ENCODE data around the gene RAB1B. TPM values are rescaled to one million over a fixed set of nuclear protein-coding genes. Genes with fewer than 3 reads are reported as not detected.
A peak's percentile ranks its signal among the peaks of the same experiment; 100 is the strongest.

The RAB1B gene
- total and polyA plus RNA-seq, 4 donors: 40.4 to 83.0 (median 51.3) TPM

DNA sequence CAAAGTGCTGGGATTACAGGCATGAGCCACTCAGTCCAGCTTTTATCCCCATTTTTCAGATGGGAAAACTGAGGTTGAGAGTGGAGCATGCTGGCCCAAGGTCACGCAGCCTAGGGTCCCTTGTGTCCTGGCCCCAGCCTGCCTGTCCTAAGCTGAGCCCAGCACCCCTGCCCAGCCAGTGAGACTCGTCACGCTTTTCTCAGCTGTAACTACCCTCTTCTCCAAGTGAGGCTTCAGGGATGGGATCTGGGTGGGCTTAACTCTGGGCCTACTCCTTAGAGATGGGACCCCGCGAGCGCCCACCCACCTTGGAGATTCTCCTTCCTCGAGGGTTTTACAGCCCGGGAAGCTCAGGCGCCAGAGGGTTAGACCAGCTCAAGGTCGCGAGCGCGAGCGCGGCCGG, 22.9 kb downstream of the RAB1B start:
- Histone ChIP-seq H3K27me3 (ENCODE audit: control insufficient read depth in 4 of 4, insufficient read depth in 4 of 4, low read length in 3 of 4) (peaks cover 0 to 5% (median 0%) of the 10 kb centered on the region in 4 donors), H3K36me3 (ENCODE audit: control insufficient read depth in 4 of 4, insufficient read depth in 3 of 4, low read depth in 1 of 4, low read length in 3 of 4) (no peaks in the 10 kb centered on the region), H3K27ac (ENCODE audit: low read depth in 1 of 2, low read length in 2 of 2) (no peak overlapping the region), H3K4me1 (ENCODE audit: control insufficient read depth in 4 of 4, insufficient read depth in 4 of 4, low read length in 3 of 4) (peaks cover 19 to 36% (median 29%) of the 10 kb centered on the region in 4 donors), H3K9ac (ENCODE audit: low read depth in 1 of 2, low read length in 2 of 2) (no peak overlapping the region), H3K9me3 (ENCODE audit: control insufficient read depth in 4 of 4, low read length in 3 of 4) (no peaks in the 10 kb centered on the region), H3K4me3 (ENCODE audit: low read depth in 1 of 3, low read length in 3 of 3) (peak overlapping the region in 1 of 3 donors; percentile 47)
- WGBS: 20% methylated on average over 16 of the region's 16 CpGs
- DNase-seq (ENCODE audit: low spot score): no peak
- TF ChIP-seq, protein P1, sequence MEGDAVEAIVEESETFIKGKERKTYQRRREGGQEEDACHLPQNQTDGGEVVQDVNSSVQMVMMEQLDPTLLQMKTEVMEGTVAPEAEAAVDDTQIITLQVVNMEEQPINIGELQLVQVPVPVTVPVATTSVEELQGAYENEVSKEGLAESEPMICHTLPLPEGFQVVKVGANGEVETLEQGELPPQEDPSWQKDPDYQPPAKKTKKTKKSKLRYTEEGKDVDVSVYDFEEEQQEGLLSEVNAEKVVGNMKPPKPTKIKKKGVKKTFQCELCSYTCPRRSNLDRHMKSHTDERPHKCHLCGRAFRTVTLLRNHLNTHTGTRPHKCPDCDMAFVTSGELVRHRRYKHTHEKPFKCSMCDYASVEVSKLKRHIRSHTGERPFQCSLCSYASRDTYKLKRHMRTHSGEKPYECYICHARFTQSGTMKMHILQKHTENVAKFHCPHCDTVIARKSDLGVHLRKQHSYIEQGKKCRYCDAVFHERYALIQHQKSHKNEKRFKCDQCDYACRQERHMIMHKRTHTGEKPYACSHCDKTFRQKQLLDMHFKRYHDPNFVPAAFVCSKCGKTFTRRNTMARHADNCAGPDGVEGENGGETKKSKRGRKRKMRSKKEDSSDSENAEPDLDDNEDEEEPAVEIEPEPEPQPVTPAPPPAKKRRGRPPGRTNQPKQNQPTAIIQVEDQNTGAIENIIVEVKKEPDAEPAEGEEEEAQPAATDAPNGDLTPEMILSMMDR (IDR thresholded peaks at IDR 0.05; ENCODE audit: low read depth, low read length, missing input control): no peak
- TF ChIP-seq HNF4A (conservative IDR thresholded peaks at IDR 0.05) (no peak), GABPA (IDR thresholded peaks at IDR 0.05 in 1 of 2, conservative IDR thresholded peaks at IDR 0.05 in 1 of 2) (no peak), JUND (IDR thresholded peaks at IDR 0.05) (no peak), EGR1 (IDR thresholded peaks at IDR 0.05; ENCODE audit: low read depth in 2 of 2) (no peak), HNF4G (IDR thresholded peaks at IDR 0.05) (no peak), FOXA2 (IDR thresholded peaks at IDR 0.05) (no peak), RXRA (IDR thresholded peaks at IDR 0.05) (no peak), FOXA1 (IDR thresholded peaks at IDR 0.05) (no peak), YY1 (IDR thresholded peaks at IDR 0.05) (no peak), RAD21 (IDR thresholded peaks at IDR 0.05) (no peak), TAF1 (conservative IDR thresholded peaks at IDR 0.05) (no peak), SP1 (IDR thresholded peaks at IDR 0.05) (no peak), NR2F2 (IDR thresholded peaks at IDR 0.05) (no peak)
- TF ChIP-seq, protein P2, sequence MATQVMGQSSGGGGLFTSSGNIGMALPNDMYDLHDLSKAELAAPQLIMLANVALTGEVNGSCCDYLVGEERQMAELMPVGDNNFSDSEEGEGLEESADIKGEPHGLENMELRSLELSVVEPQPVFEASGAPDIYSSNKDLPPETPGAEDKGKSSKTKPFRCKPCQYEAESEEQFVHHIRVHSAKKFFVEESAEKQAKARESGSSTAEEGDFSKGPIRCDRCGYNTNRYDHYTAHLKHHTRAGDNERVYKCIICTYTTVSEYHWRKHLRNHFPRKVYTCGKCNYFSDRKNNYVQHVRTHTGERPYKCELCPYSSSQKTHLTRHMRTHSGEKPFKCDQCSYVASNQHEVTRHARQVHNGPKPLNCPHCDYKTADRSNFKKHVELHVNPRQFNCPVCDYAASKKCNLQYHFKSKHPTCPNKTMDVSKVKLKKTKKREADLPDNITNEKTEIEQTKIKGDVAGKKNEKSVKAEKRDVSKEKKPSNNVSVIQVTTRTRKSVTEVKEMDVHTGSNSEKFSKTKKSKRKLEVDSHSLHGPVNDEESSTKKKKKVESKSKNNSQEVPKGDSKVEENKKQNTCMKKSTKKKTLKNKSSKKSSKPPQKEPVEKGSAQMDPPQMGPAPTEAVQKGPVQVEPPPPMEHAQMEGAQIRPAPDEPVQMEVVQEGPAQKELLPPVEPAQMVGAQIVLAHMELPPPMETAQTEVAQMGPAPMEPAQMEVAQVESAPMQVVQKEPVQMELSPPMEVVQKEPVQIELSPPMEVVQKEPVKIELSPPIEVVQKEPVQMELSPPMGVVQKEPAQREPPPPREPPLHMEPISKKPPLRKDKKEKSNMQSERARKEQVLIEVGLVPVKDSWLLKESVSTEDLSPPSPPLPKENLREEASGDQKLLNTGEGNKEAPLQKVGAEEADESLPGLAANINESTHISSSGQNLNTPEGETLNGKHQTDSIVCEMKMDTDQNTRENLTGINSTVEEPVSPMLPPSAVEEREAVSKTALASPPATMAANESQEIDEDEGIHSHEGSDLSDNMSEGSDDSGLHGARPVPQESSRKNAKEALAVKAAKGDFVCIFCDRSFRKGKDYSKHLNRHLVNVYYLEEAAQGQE (IDR thresholded peaks at IDR 0.05): no peak
- TF ChIP-seq, protein P3, sequence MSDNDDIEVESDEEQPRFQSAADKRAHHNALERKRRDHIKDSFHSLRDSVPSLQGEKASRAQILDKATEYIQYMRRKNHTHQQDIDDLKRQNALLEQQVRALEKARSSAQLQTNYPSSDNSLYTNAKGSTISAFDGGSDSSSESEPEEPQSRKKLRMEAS (IDR thresholded peaks at IDR 0.05): no peak
- TF ChIP-seq, protein P4, sequence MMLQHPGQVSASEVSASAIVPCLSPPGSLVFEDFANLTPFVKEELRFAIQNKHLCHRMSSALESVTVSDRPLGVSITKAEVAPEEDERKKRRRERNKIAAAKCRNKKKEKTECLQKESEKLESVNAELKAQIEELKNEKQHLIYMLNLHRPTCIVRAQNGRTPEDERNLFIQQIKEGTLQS (IDR thresholded peaks at IDR 0.05): no peak
- TF ChIP-seq, protein P5, sequence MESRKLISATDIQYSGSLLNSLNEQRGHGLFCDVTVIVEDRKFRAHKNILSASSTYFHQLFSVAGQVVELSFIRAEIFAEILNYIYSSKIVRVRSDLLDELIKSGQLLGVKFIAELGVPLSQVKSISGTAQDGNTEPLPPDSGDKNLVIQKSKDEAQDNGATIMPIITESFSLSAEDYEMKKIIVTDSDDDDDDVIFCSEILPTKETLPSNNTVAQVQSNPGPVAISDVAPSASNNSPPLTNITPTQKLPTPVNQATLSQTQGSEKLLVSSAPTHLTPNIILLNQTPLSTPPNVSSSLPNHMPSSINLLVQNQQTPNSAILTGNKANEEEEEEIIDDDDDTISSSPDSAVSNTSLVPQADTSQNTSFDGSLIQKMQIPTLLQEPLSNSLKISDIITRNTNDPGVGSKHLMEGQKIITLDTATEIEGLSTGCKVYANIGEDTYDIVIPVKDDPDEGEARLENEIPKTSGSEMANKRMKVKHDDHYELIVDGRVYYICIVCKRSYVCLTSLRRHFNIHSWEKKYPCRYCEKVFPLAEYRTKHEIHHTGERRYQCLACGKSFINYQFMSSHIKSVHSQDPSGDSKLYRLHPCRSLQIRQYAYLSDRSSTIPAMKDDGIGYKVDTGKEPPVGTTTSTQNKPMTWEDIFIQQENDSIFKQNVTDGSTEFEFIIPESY (IDR thresholded peaks at IDR 0.05): no peak
